AG08395 (cell line): ENCODE measurements around the gene PICALM.
A peak's percentile ranks its signal among the peaks of the same experiment; 100 is the strongest.

Source experiments
- DNase-seq: peaks from one replicate; pipeline ENCODE4 v3.0.0; 2012; ENCODE audit warnings: mixed read lengths, low spot score

The PICALM gene

GRCh38 chr11:86047275-86047991 lies 21.5 kb downstream of the PICALM start:
- peak; percentile 30 for DNase-seq

- no peak for DNase-seq
These were observed 22.8 kb downstream of the PICALM start for GRCh38 chr11:86046116-86046515.

- DNase-seq: no peak
These were observed 24.9 kb downstream of the PICALM start for GRCh38 chr11:86043765-86044503.

- DNase-seq: peak; percentile 77
These were observed 26.9 kb downstream of the PICALM start for GRCh38 chr11:86041975-86042378.

- no peak for DNase-seq
These were observed 27.7 kb downstream of the PICALM start for GRCh38 chr11:86040919-86041850.

- no peak for DNase-seq
These were observed 29.8 kb downstream of the PICALM start for GRCh38 chr11:86039094-86039493.

- no peak for DNase-seq
These were observed 31.1 kb downstream of the PICALM start for GRCh38 chr11:86037743-86038142.

- DNase-seq: no peak
These were observed 33.0 kb downstream of the PICALM start for GRCh38 chr11:86035920-86036319.

GRCh38 chr11:86035164-86035563 lies 33.7 kb downstream of the PICALM start:
- DNase-seq: no peak

GRCh38 chr11:86034710-86035109 lies 34.2 kb downstream of the PICALM start:
- DNase-seq: no peak

- no peak for DNase-seq
These were observed 47.5 kb downstream of the PICALM start for GRCh38 chr11:86021377-86021776.

GRCh38 chr11:86018249-86018648 lies 50.6 kb downstream of the PICALM start:
- DNase-seq: no peak

GRCh38 chr11:86016451-86016850 lies 52.4 kb downstream of the PICALM start:
- DNase-seq: no peak

GRCh38 chr11:86015699-86016098 lies 53.2 kb downstream of the PICALM start:
- no peak for DNase-seq

GRCh38 chr11:86014221-86014620 lies 54.7 kb downstream of the PICALM start:
- no peak for DNase-seq

GRCh38 chr11:86013713-86014112 lies 55.2 kb downstream of the PICALM start:
- no peak for DNase-seq

- no peak for DNase-seq
These were observed 57.7 kb downstream of the PICALM start for GRCh38 chr11:86011175-86011574.

- no peak for DNase-seq
These were observed 65.2 kb downstream of the PICALM start for GRCh38 chr11:86003654-86004053.

- no peak for DNase-seq
These were observed 66.5 kb downstream of the PICALM start for GRCh38 chr11:86002431-86002830.

- DNase-seq: no peak
These were observed 77.4 kb downstream of the PICALM start for GRCh38 chr11:85991508-85991907.

GRCh38 chr11:85989746-85990145 lies 79.1 kb downstream of the PICALM start:
- no peak for DNase-seq

GRCh38 chr11:85988780-85989179 lies 80.1 kb downstream of the PICALM start:
- DNase-seq: no peak
